GM12878 (cell line): ENCODE results near the gene ZNF629. TPM values are rescaled to one million over a fixed set of nuclear protein-coding genes. Genes with fewer than 3 reads are reported as not detected.

Experiments
- ATAC-seq: fragments of 200-7000 bp; cut with Tn5 transposase; 3 replicates; pipeline ENCODE4 v1.9.1; 2020; ENCODE audit warnings: mild to moderate bottlenecking, moderate library complexity
- BruUV-seq: library from RNA; stranded (reverse); fragments of 400-500 nt; replicated peaks from 2 replicates; lab custom pipeline; 2021; lab: Mats Ljungman, UMichigan
- CTCF ChIA-PET: fragments of 300-600 bp; sonication (Branson Sonifier 250); formaldehyde crosslinking; extraction: SDS; loops from one replicate; lab custom pipeline; 2021; ENCODE audit warnings: inconsistent platforms; lab: Yijun Ruan, JAX
- POLR2A ChIA-PET: fragments of 350-600 bp; formaldehyde crosslinking; extraction: SDS; loops from one replicate; lab custom pipeline; 2021; ENCODE audit warnings: inconsistent platforms; lab: Charles Lee
- RAD21 ChIA-PET: fragments of 300-600 bp; sonication (Branson Sonifier 250); formaldehyde crosslinking; loops from one replicate; lab custom pipeline; 2023; ENCODE audit warnings: antibody characterized with exemption; ENCODE audit not compliant: unreplicated experiment; lab: Charles Lee
- SMC1A ChIA-PET: fragments of 300-600 bp; sonication (Branson Sonifier 250); formaldehyde crosslinking; loops from one replicate; lab custom pipeline; 2023; ENCODE audit not compliant: unreplicated experiment, uncharacterized antibody; lab: Charles Lee
- DNase-seq: peaks from one replicate; pipeline ENCODE4 v3.0.0-alpha.2; 2011; ENCODE audit warnings: low read depth, low spot score
- FAIRE-seq: peaks from 3 replicates; lab custom pipeline; 2011; peaks lifted over from hg19 to GRCh38; lab: Jason Lieb, UNC
- H2AFZ ChIP-seq: 2 replicates; pipeline ENCODE4 v1.6.0; 2011; ENCODE audit warnings: low read depth, low read length, control low read depth; ENCODE audit not compliant: control insufficient read depth
- H3K27ac ChIP-seq: 2 replicates; pipeline ENCODE4 v1.5.1; 2011; ENCODE audit warnings: control low read depth; ENCODE audit not compliant: control insufficient read depth, insufficient read depth
- H3K27me3 ChIP-seq, 2 experiments: replicated peaks in 1 of 2; 2 replicates each; pipeline versions ENCODE4 v1.6.0 to v1.6.1; 2011; ENCODE audit warnings: low read length in 1 of 2; ENCODE audit not compliant: control insufficient read depth in 2 of 2, insufficient read depth in 2 of 2
- H3K36me3 ChIP-seq, 2 experiments: 2 replicates each; pipeline ENCODE4 v1.5.1; 2011; ENCODE audit warnings: low read length in 1 of 2; ENCODE audit not compliant: control insufficient read depth in 2 of 2, insufficient read depth in 2 of 2
- H3K4me1 ChIP-seq: 2 replicates; pipeline ENCODE4 v1.6.1; 2011; ENCODE audit warnings: mild to moderate bottlenecking, low read length, moderate library complexity, mixed read lengths; ENCODE audit not compliant: control insufficient read depth, insufficient read depth
- H3K4me2 ChIP-seq: 2 replicates; pipeline ENCODE4 v1.6.0; 2011; ENCODE audit warnings: control low read depth; ENCODE audit not compliant: control insufficient read depth, insufficient read depth
- H3K4me3 ChIP-seq: fragments of 200-600 bp; sonication (generic); 2 replicates; pipeline ENCODE4 v1.5.1; 2016
- H3K79me2 ChIP-seq: 2 replicates; pipeline ENCODE4 v1.6.0; 2011; ENCODE audit warnings: low read length; ENCODE audit not compliant: control insufficient read depth, insufficient read depth
- H3K9ac ChIP-seq: 2 replicates; pipeline ENCODE4 v1.8.0; 2011; ENCODE audit warnings: low read length, control low read depth, mixed read lengths; ENCODE audit not compliant: control insufficient read depth, insufficient read depth
- H3K9me3 ChIP-seq: replicated peaks from 3 replicates; pipeline ENCODE4 v1.5.1; 2011; ENCODE audit warnings: mild to moderate bottlenecking, low read length; ENCODE audit not compliant: control insufficient read depth, insufficient read depth
- H4K20me1 ChIP-seq: 2 replicates; pipeline ENCODE4 v1.6.0; 2011; ENCODE audit not compliant: control insufficient read depth, insufficient read depth
- BACH1 ChIP-seq: fragments of 450-650 bp; IDR thresholded peaks from 2 replicates; pipeline ENCODE4 v1.6.1; 2017; ENCODE audit warnings: mild to moderate bottlenecking, borderline replicate concordance
- CBX5 ChIP-seq: sonication (generic); IDR thresholded peaks from 2 replicates; pipeline ENCODE4 v1.6.1; 2016; ENCODE audit warnings: low read depth, moderate library complexity, mild to moderate bottlenecking, inconsistent platforms
- CREM ChIP-seq: IDR thresholded peaks from 2 replicates; pipeline ENCODE4 v1.6.1; 2014; ENCODE audit warnings: antibody characterized with exemption, low read depth
- ETV6 ChIP-seq, 2 experiments: fragments of 450-650 bp in 1 of 2; IDR thresholded peaks in 1 of 2; conservative IDR thresholded peaks in 1 of 2; 2 replicates each; pipeline ENCODE4 v1.6.1; 2014; ENCODE audit warnings: antibody characterized with exemption in 1 of 2, borderline replicate concordance in 1 of 2, low read depth in 1 of 2, mild to moderate bottlenecking in 1 of 2, moderate library complexity in 1 of 2
- KLF5 ChIP-seq: fragments of 450-650 bp; IDR thresholded peaks from 2 replicates; pipeline ENCODE4 v1.6.1; 2014; ENCODE audit warnings: mild to moderate bottlenecking; ENCODE audit not compliant: partially characterized antibody
- MTA2 ChIP-seq: fragments of 450-650 bp; IDR thresholded peaks from 2 replicates; pipeline ENCODE4 v1.6.1; 2016; ENCODE audit warnings: low read depth, mild to moderate bottlenecking, moderate library complexity
- PML ChIP-seq: IDR thresholded peaks from 2 replicates; pipeline ENCODE4 v1.6.1; 2012; ENCODE audit warnings: low read length, inconsistent platforms
- SP1 ChIP-seq: IDR thresholded peaks from one replicate; pipeline ENCODE4 v1.6.1; 2011; ENCODE audit warnings: low read depth, low read length
- TCF3 ChIP-seq: IDR thresholded peaks from 2 replicates; pipeline ENCODE4 v1.6.1; 2012; ENCODE audit warnings: low read depth, mild to moderate bottlenecking, low read length, borderline replicate concordance; ENCODE audit not compliant: insufficient read depth
- ZNF24 ChIP-seq: fragments of 450-650 bp; IDR thresholded peaks from 2 replicates; pipeline ENCODE4 v1.6.1; 2017; ENCODE audit warnings: antibody characterized with exemption, mild to moderate bottlenecking
- WGBS: methylation state at CpG from one replicate; pipeline ENCODE4 v1.1.6; 2016; ENCODE audit warnings: low lambda C conversion rate; ENCODE audit not compliant: insufficient replicate concordance, insufficient coverage; ENCODE audit errors: missing lambda C conversion rate; 5-methylcytosine and 5-hydroxymethylcytosine counted together
- in situ Hi-C: fragments of 300-500 bp; cut with MboI; formaldehyde crosslinking; loops from 9 replicates; pipeline ENCODE4 v1.14.3; 2018; ENCODE audit warnings: mixed read lengths
- intact Hi-C: fragments of 100-400 bp; cut with micrococcal nuclease; formaldehyde crosslinking; loops from one replicate; pipeline ENCODE4 v1.14.2; 2022; ENCODE audit not compliant: unreplicated experiment
- polyA plus RNA-seq, 11 experiments: library from polyadenylated mRNA; depleted of rRNA in 4 of 11; unstranded in 6 of 11; stranded (reverse) in 5 of 11; fragments of >200 nt; fragmentation: Nextera tagmentation in 4 of 11; fragmentation: Illumina TruSeq in 1 of 11; extraction: Ambion mirVana in 4 of 11; extraction: Trizol in 1 of 11; gene quantifications; 1 replicate in 1 of 11; 2 replicates in 10 of 11; pipeline versions ENCODE4 v1.2.1 to v1.2.3, GENCODE V29; 2011 to 2016; ENCODE audit warnings: inconsistent platforms in 2 of 11, missing spikeins in 2 of 11, low read depth in 1 of 11
- total RNA-seq, 4 experiments: library from RNA; depleted of rRNA in 3 of 4; stranded (reverse); fragments of >200 nt in 3 of 4; fragmentation: Illumina TruSeq in 1 of 4; extraction: Trizol in 1 of 4; gene quantifications; 2 replicates each; pipeline versions ENCODE4 v1.2.1 to v1.2.3, GENCODE V29; 2013 to 2021
- TF ChIP-seq, protein P1 (sequence below), 3 experiments: IDR thresholded peaks in 2 of 3; conservative IDR thresholded peaks in 1 of 3; 2 replicates each; pipeline ENCODE4 v1.5.1; 2011; ENCODE audit warnings: low read depth in 3 of 3, low read length in 3 of 3, mild to moderate bottlenecking in 3 of 3, control low read depth in 2 of 3, moderate library complexity in 2 of 3, inconsistent platforms in 1 of 3, mixed read lengths in 1 of 3; ENCODE audit not compliant: control insufficient read depth in 2 of 3, insufficient read depth in 1 of 3; ENCODE audit errors: extremely low read depth in 1 of 3
- TF ChIP-seq, protein P2 (sequence below): fragments of 450-650 bp; IDR thresholded peaks from 2 replicates; pipeline ENCODE4 v1.6.1; 2016; ENCODE audit warnings: mild to moderate bottlenecking
- TF ChIP-seq, protein P3 (sequence below): fragments of 450-650 bp; IDR thresholded peaks from 2 replicates; pipeline ENCODE4 v1.6.1; 2014; ENCODE audit warnings: mild to moderate bottlenecking
- TF ChIP-seq, protein P4 (sequence below): IDR thresholded peaks from 2 replicates; pipeline ENCODE4 v1.6.1; 2011; ENCODE audit warnings: borderline replicate concordance, low read depth, mild to moderate bottlenecking, moderate library complexity, mixed read lengths, low read length; ENCODE audit not compliant: insufficient read depth; ENCODE audit errors: extremely low read length
- TF ChIP-seq, protein P5 (sequence below): IDR thresholded peaks from 2 replicates; pipeline ENCODE4 v1.6.1; 2012; ENCODE audit warnings: low read length, inconsistent platforms

ZNF629 gene
- total and polyA plus RNA-seq, 10 of the 15 experiments (the other 5 are each of a cell fraction or from before 2014, with no cell fraction given), result 0.02 to 0.69 (median 0.40) TPM

DNA sequence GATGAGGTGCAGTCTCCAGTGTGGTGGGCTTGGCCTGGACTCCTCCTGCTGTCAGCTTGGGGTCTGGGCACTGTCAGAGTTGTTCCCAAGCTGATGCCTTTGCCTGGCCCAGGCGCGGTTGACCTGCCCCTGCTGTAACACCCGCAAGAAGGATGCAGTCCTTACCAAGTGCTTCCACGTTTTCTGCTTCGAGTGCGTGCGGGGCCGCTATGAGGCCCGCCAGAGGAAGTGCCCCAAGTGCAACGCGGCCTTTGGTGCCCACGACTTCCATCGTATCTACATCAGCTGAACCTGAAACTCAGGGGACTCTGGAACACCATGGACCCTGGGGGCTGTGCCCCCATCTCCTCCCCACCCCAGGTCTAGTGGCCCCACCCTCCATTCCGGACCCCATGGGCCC lies 13.2 kb downstream of the ZNF629 start (continued):
- TF ChIP-seq KLF5 (no peak), SP1 (no peak)
- TF ChIP-seq, protein P1, sequence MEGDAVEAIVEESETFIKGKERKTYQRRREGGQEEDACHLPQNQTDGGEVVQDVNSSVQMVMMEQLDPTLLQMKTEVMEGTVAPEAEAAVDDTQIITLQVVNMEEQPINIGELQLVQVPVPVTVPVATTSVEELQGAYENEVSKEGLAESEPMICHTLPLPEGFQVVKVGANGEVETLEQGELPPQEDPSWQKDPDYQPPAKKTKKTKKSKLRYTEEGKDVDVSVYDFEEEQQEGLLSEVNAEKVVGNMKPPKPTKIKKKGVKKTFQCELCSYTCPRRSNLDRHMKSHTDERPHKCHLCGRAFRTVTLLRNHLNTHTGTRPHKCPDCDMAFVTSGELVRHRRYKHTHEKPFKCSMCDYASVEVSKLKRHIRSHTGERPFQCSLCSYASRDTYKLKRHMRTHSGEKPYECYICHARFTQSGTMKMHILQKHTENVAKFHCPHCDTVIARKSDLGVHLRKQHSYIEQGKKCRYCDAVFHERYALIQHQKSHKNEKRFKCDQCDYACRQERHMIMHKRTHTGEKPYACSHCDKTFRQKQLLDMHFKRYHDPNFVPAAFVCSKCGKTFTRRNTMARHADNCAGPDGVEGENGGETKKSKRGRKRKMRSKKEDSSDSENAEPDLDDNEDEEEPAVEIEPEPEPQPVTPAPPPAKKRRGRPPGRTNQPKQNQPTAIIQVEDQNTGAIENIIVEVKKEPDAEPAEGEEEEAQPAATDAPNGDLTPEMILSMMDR (IDR thresholded peaks at IDR 0.05 in 2 of 3, conservative IDR thresholded peaks at IDR 0.05 in 1 of 3; ENCODE audit: control insufficient read depth in 2 of 3, extremely low read depth in 1 of 3, insufficient read depth in 1 of 3, low read depth in 3 of 3, low read length in 3 of 3), result no peak

DNA sequence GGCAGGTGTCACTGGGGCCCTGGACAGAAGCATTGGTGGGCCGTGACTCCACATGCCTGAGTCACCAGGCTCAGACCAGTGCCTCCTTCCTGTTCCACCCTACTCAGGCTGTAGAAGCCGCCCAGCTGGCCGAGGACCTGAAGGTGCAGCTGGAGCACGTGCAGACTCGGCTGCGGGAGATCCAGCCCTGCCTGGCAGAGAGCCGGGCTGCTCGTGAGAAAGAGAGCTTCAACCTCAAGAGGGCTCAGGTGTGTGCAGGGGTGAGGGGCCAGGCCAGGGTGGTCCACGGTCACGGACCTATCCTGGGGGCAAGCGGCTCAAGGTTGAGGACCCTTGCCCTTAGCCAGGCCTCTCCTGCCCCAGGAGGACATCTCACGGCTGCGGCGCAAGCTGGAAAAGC lies 15.3 kb downstream of the ZNF629 start:
- in situ Hi-C loops (loop anchor here (25.0 kb wide), 1 partner anchor 1116 kb away; no protein-coding TSS in a partner anchor), intact Hi-C loops (no loop called here)
- Histone ChIP-seq H4K20me1 (no peaks in the 10 kb centered on the region), H3K9ac (no peak overlapping the region), H3K27me3 (no peaks in the 10 kb centered on the region), H3K79me2 (peaks cover 2% of the 10 kb centered on the region; the same call in 1 of the 2 replicates), H3K4me1 (no peaks in the 10 kb centered on the region), H3K4me2 (no peak overlapping the region), H3K27ac (no peak overlapping the region), H3K4me3 (no peak overlapping the region), H2AFZ (no peak overlapping the region), H3K9me3 (no peaks in the 10 kb centered on the region), H3K36me3 (peaks cover 20 to 32% of the 10 kb centered on the region in 2 experiments; a peak in 3 of 4 replicates)
- ATAC-seq (no peak), DNase-seq (no peak), FAIRE-seq (no peak)
- TF ChIP-seq, protein P2, sequence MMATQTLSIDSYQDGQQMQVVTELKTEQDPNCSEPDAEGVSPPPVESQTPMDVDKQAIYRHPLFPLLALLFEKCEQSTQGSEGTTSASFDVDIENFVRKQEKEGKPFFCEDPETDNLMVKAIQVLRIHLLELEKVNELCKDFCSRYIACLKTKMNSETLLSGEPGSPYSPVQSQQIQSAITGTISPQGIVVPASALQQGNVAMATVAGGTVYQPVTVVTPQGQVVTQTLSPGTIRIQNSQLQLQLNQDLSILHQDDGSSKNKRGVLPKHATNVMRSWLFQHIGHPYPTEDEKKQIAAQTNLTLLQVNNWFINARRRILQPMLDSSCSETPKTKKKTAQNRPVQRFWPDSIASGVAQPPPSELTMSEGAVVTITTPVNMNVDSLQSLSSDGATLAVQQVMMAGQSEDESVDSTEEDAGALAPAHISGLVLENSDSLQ, result no peak
- TF ChIP-seq BACH1 (no peak), CBX5 (no peak), TCF3 (no peak), CREM (no peak), ETV6 (conservative IDR thresholded peaks at IDR 0.05 in 1 of 2, IDR thresholded peaks at IDR 0.05 in 1 of 2; ENCODE audit: borderline replicate concordance in 1 of 2, low read depth in 1 of 2) (no peak), PML (no peak), ZNF24 (no peak), MTA2 (no peak)
- TF ChIP-seq, protein P3, sequence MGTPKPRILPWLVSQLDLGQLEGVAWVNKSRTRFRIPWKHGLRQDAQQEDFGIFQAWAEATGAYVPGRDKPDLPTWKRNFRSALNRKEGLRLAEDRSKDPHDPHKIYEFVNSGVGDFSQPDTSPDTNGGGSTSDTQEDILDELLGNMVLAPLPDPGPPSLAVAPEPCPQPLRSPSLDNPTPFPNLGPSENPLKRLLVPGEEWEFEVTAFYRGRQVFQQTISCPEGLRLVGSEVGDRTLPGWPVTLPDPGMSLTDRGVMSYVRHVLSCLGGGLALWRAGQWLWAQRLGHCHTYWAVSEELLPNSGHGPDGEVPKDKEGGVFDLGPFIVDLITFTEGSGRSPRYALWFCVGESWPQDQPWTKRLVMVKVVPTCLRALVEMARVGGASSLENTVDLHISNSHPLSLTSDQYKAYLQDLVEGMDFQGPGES, result no peak
- TF ChIP-seq, protein P4, sequence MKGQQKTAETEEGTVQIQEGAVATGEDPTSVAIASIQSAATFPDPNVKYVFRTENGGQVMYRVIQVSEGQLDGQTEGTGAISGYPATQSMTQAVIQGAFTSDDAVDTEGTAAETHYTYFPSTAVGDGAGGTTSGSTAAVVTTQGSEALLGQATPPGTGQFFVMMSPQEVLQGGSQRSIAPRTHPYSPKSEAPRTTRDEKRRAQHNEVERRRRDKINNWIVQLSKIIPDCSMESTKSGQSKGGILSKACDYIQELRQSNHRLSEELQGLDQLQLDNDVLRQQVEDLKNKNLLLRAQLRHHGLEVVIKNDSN, result no peak
- TF ChIP-seq, protein P5, sequence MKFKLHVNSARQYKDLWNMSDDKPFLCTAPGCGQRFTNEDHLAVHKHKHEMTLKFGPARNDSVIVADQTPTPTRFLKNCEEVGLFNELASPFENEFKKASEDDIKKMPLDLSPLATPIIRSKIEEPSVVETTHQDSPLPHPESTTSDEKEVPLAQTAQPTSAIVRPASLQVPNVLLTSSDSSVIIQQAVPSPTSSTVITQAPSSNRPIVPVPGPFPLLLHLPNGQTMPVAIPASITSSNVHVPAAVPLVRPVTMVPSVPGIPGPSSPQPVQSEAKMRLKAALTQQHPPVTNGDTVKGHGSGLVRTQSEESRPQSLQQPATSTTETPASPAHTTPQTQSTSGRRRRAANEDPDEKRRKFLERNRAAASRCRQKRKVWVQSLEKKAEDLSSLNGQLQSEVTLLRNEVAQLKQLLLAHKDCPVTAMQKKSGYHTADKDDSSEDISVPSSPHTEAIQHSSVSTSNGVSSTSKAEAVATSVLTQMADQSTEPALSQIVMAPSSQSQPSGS, result no peak
- no TSS peak for BruUV-seq
- ChIA-PET RAD21 (no interaction called here), SMC1A (no interaction called here), POLR2A (interaction anchor here (1.2 kb wide), 1 partner anchor 24 kb away, joined by 4 read pairs; the partner anchor contains the start of gene PHKG2), CTCF (interaction anchor here (0.9 kb wide), 1 partner anchor 9 kb away, joined by 4 read pairs; no protein-coding TSS in a partner anchor)
- 95% methylated on average over 14 of the region's 14 CpGs for WGBS
